Left colon (tissue), 2 donors: ENCODE measurements around the gene BSN. TPM values are rescaled to one million over a fixed set of nuclear protein-coding genes. Genes with fewer than 3 reads are reported as not detected.
A peak's percentile ranks its signal among the peaks of the same experiment; 100 is the strongest.

Experiments used
- ATAC-seq: fragments of 200-7000 bp; cut with Tn5 transposase; one replicate; pipeline ENCODE4 v1.9.1; 2020; ENCODE audit warnings: mild to moderate bottlenecking, moderate library complexity
- DNase-seq, 2 donors: peaks; one replicate each; pipeline ENCODE4 v3.0.0-alpha.2; 2020
- intact Hi-C, 2 donors: fragments of 100-400 bp; cut with DNase I in 1 of 2; cut with micrococcal nuclease in 1 of 2; formaldehyde crosslinking; loops; one replicate each; pipeline versions ENCODE4 v1.11.2 to v1.14.0; 2022; cut with DNase I, micrococcal nuclease
- total RNA-seq, 2 donors: library from RNA; stranded (reverse); fragmentation: NEBNext Ultra II Directional; extraction: Animal tissue kit (Norgen Biotek cat#: 25700); gene quantifications; one replicate each; pipeline ENCODE4 v1.2.1, GENCODE V29; 2021
- donor health status: DM: no; HTN: no; CAD: no.
- donor health status: DM: yes; HTN: yes; CAD: no.

The BSN gene
- total RNA-seq, 2 donors from 2014 or later, result 0.24 to 0.25 TPM

- intact Hi-C loops, result no loop called here
- DNase-seq (no peak), ATAC-seq (no peak)
These were observed 90.4 kb downstream of the BSN start for GRCh38 chr3:49644684-49645083.

GRCh38 chr3:49646236-49646635 lies 92.0 kb downstream of the BSN start:
- ATAC-seq (no peak), DNase-seq (no peak)
- intact Hi-C loops, result no loop called here

- ATAC-seq (peak; percentile 22), DNase-seq (no peak)
- intact Hi-C loops, result no loop called here
These were observed 93.5 kb downstream of the BSN start for GRCh38 chr3:49647741-49648140.

- ATAC-seq, result no peak
These were observed 94.2 kb downstream of the BSN start for GRCh38 chr3:49648354-49649019.

GRCh38 chr3:49649576-49649975 lies 95.3 kb downstream of the BSN start:
- ATAC-seq, result no peak
- intact Hi-C loops, result no loop called here
- DNase-seq, result no peak

More at GRCh38 chr3:49648354-49649019, 94.2 kb downstream of the BSN start:
- DNase-seq, result no peak
- intact Hi-C loops, result no loop called here

- intact Hi-C loops, result no loop called here
- ATAC-seq, result no peak
- no peak for DNase-seq
These were observed 95.9 kb downstream of the BSN start for GRCh38 chr3:49650177-49650576.

- intact Hi-C loops, result no loop called here
- DNase-seq, result no peak
- ATAC-seq, result no peak
These were observed 96.4 kb downstream of the BSN start for GRCh38 chr3:49650637-49651036.

- DNase-seq, result no peak
- ATAC-seq, result no peak
- intact Hi-C loops, result no loop called here
These were observed 98.1 kb downstream of the BSN start for GRCh38 chr3:49652218-49652902.

- no peak for DNase-seq
- no peak for ATAC-seq
- intact Hi-C loops, result no loop called here
These were observed 98.7 kb downstream of the BSN start for GRCh38 chr3:49652903-49653415.

GRCh38 chr3:49653621-49654020 lies 99.3 kb downstream of the BSN start:
- intact Hi-C loops, result no loop called here
- no peak for DNase-seq
- ATAC-seq, result no peak

GRCh38 chr3:49654176-49654825 lies 100.0 kb downstream of the BSN start:
- intact Hi-C loops, result no loop called here
- DNase-seq (no peak), ATAC-seq (no peak)

GRCh38 chr3:49654955-49655556 lies 100.8 kb downstream of the BSN start:
- DNase-seq, result peak; percentile 37 to 43
- ATAC-seq, result peak; percentile 57
- intact Hi-C loops, result no loop called here

- ATAC-seq (no peak), DNase-seq (no peak)
- intact Hi-C loops, result no loop called here
These were observed 101.5 kb downstream of the BSN start for GRCh38 chr3:49655731-49656285.

- intact Hi-C loops, result no loop called here
- ATAC-seq, result no peak
- DNase-seq, result no peak
These were observed 102.3 kb downstream of the BSN start for GRCh38 chr3:49656541-49657112.

GRCh38 chr3:49657208-49657915 lies 103.1 kb downstream of the BSN start:
- ATAC-seq, result no peak
- intact Hi-C loops, result no loop called here
- DNase-seq, result no peak

- intact Hi-C loops, result no loop called here
- ATAC-seq (no peak), DNase-seq (no peak)
These were observed 104.4 kb downstream of the BSN start for GRCh38 chr3:49658711-49659110.

GRCh38 chr3:49659756-49660155 lies 105.5 kb downstream of the BSN start:
- ATAC-seq (no peak), DNase-seq (no peak)
- intact Hi-C loops, result no loop called here

- no peak for ATAC-seq
- intact Hi-C loops, result no loop called here
- DNase-seq, result no peak
These were observed 107.0 kb downstream of the BSN start for GRCh38 chr3:49661281-49661680.
